Fibroblast of skin of scalp (primary cell): ENCODE results near the gene EIPR1.
A peak's percentile ranks its signal among the peaks of the same experiment; 100 is the strongest.

Source experiments
- DNase-seq: peaks from one replicate; pipeline ENCODE4 v3.0.0-alpha.2; 2013

EIPR1 gene

GRCh38 chr2:3174626-3175567, 202.7 kb downstream of the EIPR1 start:
- no peak for DNase-seq

DNA sequence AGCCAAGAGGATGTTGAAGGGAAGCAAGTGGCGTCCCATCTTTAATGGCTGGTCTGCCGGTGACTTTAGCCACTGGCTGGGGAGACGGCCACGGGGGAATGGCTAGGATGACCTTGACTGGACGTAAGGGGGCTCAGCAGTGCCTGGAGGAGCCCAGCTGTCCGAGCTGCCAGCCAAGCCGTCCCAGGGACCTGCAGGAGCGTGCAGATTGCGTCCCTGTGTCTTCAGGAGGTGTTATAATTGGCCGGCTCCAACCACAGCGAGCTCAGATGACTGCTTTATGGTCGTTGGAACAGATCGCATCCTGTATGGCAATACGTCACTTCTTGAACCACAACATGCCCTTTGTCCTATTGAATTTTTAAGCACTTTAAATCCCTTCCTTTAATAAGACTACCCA, 204.6 kb downstream of the EIPR1 start:
- no peak for DNase-seq

GRCh38 chr2:3172265-3172935, 205.2 kb downstream of the EIPR1 start:
- DNase-seq: no peak

DNA sequence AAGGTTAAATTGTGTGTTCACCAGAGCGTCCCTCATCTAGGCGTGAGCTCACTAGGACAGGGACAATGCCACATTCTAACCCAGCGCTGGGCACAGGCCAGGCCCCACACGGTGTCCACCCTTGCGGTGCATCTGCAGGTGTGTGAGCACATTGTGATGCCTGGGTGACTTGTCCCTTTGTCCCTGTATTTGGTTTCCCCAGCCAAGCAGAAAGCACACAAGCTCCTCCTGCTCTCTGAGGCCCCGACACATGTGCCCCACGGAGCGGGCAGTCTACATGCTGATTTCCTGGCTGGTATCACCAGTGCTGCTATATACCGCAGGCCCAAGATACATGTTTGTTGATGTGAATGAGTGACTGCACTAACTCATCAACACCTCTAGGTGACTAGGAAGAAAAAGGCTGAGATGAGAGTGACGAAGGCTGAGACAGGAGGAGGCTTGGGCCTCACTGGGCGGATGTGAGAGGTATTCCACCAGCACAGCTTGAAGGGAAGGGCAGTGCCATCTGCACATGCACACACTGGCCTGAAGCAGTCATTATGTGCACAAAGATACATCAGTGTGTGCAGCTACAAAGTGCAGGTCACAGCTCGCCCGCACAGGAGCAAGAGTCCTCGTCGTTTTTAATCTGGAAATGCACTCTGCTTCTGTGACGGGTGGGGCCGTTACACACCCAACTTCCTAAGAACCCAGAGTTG, 205.9 kb downstream of the EIPR1 start:
- DNase-seq: no peak

GRCh38 chr2:3170792-3171455, 206.7 kb downstream of the EIPR1 start:
- DNase-seq: no peak

DNA sequence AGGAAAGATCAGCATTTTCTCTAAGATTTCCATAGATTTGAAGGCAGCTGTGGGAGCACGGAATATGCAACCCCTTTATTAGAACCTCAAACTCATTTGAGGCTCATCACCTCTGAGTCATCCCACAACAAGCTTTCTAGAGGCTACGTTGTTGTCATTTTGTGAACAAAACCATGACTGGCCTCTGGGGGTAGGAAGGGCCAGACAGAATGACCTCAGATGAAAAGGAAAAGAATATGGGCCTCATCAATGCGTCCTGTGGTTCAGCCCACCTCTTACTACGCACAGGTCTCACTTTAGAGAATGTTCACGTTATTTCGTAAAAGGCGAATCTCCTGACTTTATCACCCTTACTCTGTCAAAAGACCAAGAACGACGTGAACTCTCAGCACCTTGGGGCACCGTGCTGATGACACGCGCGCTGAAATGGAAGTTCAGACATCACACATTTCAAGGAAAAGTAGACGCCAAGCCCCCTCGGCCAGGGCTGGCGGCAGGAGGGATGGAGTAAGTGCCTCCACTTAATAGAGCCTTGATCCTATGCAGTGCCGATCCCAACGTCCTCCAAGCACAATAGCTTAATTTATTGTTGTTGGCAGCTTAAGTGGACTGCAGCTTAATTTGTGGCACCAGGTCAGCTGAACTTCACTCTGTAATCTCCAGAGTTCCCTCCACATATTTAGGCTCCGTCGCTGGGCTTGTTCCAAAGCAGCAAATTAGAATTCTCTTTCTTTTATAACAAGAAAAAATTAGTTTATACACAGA, 208.3 kb downstream of the EIPR1 start:
- peak; percentile 51 for DNase-seq

GRCh38 chr2:3168230-3168891, 209.3 kb downstream of the EIPR1 start:
- peak; percentile 65 for DNase-seq

- no peak for DNase-seq
Measured at GRCh38 chr2:3163401-3163800, 214.2 kb downstream of the EIPR1 start.

DNA sequence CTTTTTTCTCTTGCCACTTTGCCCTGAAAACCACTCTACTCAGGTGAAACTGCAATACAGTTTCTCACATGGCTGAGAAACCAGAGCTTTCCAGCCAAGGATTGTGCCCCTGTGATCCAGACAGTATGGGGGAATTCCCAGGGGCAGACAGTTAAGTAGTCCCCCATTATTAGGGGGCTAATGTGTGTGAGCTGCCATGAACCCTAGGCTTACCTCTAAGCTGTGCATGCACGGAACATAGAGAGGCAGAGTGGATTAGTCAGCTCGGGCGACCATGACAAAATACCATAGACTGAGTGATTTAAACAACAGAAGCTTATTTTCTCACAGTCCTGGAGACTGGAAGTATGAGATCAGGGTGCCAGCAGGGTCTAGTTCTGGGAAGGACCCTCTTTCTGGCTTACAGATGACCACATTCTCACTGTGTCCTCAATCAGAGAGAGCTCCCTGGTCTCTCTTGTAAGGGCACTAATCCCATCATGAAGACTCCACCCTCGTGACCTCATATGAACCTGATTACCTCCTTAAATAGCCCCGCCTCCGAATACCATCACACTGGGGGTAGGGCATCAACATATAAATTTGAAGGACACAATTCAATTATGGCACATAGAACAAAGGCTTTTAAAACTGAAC, 215.1 kb downstream of the EIPR1 start:
- no peak for DNase-seq

- DNase-seq: no peak
Measured at GRCh38 chr2:3160751-3161330, 216.8 kb downstream of the EIPR1 start.

DNA sequence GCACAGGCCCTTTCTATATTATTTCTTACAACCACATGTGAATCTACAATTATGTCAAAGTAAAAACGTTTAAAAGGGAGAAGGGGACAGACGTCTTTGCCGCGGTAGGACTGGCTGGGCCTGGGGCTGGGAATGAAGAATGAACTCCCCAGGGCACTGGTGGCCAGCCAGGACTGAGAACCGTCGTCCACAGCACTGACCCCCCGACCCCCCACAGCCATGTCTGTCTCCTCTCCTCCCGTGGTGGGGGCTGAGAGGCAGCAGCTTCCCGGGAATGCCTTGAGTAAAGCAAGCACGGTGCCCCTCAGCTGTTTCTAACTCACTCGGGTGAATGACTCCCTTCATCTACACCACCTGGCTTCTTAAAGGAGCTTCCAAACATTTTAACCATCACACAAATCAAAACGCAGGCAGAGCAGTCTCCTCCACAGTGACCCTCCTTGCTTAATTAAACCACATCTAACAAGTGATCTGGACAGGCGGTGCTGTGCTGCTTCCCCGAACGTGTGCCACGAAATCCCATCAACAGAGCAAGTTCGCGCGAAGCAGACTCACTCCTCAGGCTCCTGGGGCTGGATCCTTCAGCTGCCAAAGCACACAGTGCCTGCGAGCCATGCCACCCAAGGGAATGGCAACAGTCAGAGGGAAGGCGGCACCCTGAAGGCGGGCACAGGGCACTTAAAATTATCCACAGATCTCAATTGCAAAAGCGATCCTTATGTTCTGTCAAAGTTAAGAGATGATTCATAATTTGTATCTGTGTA, 217.7 kb downstream of the EIPR1 start:
- no peak for DNase-seq

DNA sequence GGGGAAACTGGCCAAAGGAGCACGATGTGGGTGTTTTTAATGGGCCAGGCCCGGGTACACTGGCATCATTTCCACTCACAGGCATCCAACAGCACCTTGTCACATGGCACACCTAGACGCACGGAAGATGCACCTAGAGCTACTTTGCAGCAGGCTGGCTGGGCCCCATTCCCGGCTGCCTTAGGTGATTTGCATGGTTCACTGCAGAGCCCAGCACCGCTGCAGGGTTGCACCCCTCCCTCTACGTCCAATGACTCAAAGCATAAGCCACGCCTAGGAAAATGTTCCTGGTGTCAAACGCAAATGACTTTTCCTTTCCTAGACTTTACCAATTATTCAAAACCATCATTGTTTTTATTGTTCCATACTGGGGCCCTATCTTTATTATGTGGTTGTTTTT, 222.9 kb downstream of the EIPR1 start:
- no peak for DNase-seq

- DNase-seq: no peak
Measured at GRCh38 chr2:3154146-3154545, 223.5 kb downstream of the EIPR1 start.

- DNase-seq: no peak
Measured at GRCh38 chr2:3151153-3151918, 226.3 kb downstream of the EIPR1 start.

- no peak for DNase-seq
Measured at GRCh38 chr2:3149441-3150217, 228.0 kb downstream of the EIPR1 start.

- no peak for DNase-seq
Measured at GRCh38 chr2:3148716-3149115, 228.9 kb downstream of the EIPR1 start.

DNA sequence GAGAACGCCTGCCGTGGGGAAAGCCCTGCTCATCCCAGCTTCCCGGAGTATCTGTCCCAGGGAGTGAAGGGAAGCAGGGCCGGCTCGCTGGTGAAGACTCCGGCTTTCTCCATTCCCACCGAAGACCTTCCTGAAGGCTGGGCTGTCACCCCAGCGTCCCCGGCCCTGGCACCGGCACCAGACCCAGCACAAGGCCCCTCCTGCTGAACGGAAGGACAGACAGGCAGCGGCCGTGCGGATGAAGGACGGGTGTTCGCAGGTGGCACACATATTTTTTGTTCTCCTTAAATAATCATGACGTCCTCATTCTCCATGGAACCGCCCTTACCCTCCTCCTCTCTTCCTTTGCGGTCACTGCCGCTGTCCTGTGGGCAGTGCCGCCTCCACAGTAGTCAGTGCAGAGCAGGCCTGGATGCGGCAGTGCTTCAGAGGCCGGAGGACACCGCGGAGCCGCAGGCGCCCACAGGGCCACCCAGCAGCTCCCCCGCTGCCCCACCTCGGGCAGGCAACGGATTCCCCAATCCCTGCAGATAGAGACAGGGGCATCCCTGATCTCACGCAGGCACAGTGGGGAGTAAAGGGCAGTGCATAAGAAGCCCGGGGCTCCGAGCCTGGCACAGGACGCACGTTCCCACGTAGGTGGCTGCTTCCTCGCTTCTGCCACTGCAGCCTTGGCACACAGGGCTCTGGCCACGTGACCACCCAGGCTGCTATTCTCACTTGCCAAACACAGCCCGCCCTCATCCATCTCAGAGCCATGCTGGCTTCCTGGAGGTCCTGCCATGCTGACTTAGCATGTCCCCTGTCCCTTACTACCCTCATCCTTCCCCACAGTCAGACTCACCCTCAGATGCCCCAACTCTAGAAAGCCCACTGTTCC, 229.7 kb downstream of the EIPR1 start:
- no peak for DNase-seq
